Stimulated activated CD4-positive, alpha-beta T cell treated with anti-CD3 and anti-CD28 coated beads, Interleukin-4, amount 100 ng/mL, for 4 hours (primary cell): ENCODE measurements around the gene POLR2H.

ENCODE experiments used
- DNase-seq, 2 experiments: peaks; one replicate each; pipeline ENCODE4 v3.0.0-alpha.2; 2020

POLR2H gene

DNA sequence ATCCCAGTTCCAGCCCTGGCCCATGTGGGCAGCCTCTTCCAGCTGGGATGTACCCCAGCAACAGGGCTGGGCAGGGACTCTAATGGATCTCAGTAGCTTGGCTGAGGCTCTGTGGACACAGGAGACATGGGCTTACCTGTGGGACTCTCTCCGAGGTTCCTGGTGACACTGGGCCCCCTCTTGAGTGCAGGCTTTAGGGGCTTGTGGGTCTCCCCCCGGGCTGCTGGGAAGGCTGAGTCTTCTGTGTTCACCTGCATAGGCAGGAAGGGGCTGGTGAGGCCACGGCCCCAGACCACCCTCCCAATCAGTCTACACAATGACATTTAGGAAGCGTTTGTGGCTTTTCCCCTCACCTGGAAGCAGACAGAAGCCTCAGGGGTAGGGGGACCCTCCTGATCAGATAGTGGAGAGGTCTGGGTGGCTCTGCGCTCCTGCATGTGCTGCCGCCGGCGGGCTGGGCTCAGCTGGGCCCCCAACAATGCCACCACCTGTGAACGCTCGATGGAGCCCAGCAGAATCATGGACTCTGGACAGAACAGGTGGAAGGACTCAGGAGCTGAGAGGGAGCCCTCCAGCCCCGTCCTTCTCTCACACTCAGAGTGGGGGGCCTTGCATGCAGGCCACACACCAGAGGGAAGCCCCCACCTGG is 8.5 kb upstream of the POLR2H start:
- no peak for DNase-seq

DNA sequence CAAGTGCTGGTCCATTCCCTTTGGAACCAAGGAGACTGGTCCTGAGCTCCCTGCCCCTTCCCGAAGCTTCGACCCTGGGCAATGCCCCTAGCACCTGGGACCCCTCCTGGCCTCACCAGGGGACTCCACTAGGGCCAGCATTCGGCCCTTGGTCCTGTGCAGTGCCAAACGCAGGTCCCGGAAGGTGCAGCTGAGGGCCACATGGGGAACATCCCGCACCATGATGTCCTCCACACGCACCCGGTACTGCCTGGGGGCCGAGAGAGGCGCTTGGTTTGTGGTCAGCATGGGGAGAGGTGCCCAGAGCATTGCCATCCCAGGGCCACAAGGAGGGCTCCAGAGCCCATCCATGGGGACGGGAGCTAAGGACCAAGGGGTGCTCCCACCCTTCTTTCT is 8.0 kb upstream of the POLR2H start:
- no peak for DNase-seq

DNA sequence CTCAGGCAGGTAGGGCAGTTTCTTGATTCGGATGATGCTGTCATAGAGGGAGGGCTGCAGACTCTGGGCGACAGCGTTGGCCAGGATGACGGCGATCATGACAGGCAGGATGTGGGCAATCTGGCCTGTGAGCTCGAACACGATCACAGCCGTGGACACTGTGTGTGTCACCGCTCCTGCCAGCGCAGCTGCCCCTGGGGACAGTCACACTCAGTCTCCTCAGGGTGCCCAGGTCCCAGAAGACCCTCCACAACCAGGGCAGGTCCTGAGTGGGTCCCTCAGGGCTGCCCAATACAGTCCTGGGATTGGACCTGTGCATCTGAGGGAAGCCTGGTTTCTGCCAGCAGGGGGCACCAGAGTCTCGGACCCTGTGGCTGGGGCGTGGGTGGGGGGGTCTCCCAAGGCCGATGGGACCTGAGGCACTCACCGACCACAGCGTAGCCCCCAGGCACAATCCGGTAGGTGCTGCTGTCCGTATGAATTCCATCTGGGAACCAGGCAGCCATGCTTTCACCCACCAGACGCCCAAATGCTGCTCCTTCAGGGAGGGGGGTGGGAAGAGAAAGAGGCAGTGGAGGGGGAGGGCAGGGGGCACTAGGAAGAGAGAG is 7.3 kb upstream of the POLR2H start:
- peak; percentile 48 to 67 for DNase-seq

DNA sequence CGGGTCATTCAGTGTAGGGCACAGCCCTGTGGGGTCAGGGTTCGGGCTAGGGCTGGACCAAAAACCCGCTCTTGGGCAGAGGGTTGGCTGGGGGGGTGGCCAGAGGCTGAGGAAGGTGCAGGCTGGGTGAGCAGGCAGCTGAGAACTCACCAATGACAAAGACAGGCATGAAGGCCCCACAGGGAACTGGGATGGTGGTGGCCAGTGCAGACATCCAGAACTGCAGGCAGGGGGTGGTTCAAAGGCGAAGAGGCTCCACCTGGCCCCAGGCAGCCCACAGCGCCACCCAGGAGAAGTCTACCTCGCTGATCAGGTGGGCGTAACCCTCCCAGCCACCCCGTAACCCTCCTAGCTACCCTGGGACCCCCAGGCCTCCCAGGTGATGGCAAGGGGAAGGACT is 6.8 kb upstream of the POLR2H start:
- no peak for DNase-seq

DNA sequence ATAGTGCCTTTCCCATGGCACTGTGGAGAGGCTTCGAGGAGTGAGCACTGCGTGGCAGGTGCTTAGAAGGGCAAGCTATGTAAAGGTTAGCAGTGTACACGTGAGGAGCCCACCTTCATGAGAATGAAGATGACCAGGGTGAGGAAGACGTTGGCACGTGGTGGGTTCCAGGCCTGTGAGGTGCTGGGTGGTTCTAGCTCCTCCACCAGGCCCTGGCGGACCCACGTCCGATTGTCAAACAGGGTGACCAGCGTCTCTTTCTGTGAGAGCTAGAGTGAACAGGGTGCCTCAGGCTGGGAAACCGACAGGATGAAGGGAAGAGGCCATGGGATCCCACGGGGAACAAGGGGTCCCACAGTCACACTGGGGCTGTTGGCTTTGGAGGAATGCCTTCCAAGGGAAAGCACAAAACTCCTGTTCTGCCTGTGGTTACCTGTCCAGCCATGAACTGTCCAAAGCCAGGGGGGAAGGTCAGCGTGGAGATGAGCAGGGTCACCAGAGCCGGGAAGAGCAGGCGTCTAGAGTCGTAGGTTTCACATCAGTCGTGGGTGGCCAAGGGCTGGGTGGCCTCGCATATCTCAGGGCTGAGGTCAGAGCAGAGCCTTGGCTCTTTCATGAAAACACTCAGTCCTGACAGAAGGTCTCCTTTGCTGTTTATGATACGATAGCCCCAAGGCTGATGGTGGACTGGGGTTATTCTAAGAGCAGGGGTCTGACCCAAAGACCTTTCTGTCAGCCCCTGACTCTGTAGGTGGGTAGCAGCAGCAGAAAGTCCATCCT is 6.1 kb upstream of the POLR2H start:
- no peak for DNase-seq

DNA sequence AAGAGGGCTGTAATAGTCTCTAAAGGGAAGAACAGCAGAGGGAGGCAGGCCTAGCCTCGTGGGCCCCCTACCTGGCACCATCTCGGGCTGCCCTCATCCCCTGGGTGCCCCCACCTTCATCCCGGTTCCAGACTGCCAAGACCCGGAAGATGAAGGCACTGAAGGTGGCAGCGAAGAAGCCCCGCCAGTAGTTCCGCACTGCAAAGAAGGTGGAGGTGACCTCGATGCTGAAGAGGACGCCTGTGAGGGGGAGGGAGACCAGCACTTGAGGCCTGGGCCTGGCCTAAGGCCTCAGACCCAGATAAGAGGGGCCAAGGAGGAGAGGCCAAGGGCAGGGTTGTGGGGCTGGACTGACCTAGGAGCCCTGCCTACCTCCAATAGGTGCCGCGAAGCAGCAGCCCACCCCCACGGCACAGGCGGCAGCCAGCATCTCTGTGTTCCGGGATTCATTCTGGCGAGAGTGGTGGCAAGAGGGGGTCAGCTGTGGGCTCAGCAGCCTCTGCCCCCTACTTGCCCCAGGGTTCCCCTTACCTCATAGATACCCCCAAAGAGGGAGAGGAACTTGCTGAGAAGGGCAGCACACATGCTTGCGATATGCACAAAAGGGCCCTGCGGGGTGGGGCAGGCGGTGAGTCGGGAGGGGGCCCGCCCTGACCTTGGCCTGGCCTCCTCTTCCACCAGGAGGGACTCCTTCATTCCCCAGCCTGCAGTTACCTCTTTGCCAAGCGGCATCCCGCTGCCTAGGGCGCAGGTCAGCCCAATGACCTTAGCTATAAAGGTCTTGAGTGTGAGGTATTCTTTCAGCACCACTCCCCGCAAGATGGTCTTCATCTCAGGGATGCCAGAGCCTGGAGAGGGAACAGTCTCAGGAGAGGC is 4.0 kb upstream of the POLR2H start:
- no peak for DNase-seq

DNA sequence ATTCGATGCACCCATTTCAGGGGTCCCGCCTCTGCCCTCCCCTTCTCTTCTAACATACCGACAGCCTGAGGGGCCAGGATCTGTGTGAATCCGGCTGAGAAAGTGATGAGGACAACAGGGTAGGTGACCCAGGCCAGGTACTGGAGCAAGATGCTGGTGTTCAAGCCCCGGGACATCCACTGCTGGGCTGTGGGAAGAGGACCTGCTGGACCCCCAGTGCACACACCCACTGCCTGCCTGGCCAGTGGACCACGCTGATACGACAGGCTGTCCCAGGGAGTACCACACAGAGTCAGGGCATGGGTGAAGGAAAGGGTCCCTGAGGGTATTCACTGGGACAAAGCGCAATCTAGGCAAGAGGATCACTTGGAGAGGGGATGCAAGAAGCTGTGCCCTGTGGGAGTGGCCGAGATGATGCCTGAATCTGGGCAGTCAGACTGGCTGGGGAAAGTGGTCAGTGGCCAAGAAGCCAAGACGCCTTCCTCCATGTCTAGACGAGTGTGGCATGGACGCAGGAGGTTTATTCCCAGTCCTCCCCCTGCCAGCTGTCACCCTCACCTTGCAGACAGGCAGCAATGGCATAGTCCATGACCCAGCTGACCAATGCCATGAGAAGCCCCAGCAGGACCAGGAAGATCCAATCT is 3.3 kb upstream of the POLR2H start:
- DNase-seq, result no peak

DNA sequence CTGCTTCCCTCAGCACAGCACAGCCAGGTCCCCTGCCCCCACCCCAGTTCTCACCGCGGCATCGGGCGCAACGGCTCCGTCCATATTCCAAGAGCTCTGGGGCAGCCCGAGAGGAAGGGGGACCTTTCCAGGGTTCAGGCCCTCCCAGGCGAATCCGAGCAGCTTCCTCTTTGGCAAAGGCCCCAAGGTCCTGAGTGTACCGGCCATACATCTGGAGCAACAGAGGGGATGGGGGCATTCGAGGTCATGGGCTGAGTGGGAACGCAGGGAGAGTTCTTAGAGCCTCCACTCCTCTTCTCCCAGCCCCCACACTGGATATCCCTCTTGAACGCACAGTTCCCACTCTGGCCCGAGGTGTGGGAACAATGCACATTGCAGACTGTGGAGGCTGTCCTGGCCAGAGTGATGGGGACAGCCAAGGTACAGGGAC is 2.6 kb upstream of the POLR2H start:
- no peak for DNase-seq

DNA sequence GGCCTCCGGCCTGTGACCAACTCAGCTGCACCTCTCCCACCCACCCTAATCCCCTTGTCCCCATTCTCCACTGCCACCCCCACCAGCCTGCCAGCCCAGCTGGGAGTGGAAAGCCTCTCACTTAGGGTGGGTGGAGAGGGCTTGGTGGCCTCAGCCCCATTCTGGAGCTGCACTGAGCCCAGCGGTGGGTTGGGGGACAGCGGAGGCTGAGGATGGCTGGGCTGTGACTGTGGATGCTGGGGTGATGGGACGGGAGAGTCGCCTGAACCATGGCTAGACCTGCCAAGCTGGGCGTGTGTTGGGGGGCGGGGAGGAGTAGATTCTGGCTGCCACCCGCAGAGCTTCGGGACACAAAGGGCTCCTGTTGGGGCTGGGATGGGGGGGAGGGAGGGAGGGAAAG is 1.9 kb upstream of the POLR2H start:
- no peak for DNase-seq

DNA sequence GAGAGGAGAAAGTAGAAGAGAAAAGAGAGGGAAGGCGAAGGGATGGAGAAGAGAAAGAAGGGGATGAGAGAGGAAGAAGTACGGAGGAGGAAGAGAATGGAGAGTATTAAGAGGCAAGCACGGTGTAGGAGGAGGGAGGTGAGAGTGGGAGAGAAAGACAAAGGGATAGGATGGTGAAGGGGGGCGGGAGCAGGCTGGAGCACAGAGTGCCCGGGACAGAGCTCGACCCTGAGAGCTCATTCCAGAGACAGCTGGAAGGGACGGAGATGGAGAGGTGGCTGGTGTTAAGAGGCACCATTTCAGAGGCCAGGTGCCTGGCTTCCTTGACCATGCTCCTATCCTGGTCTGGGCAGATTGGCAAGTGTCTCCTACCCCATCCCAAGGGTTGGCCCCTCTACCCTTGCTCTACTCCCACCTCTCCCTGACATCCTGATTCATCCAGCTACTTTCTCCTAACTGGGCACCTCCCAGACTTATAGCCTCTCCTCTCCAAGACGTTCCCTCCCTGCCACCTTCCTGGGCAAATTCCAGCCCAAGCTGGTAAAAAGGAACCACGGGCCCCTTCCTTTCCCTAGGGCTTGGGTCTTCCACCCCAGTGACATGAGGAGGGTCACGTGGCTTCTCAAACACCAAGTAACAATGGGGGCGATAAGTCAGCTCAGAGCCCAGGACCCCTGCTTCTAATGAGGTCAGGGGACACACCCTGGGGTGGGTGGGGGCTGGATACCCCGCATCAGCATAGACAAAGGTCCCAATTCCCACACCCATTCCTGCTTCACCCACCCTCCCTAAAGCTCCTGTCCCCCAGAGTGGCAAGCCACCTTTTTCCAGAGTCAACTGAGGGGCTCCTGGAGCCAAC is 1.2 kb upstream of the POLR2H start:
- no peak for DNase-seq

DNA sequence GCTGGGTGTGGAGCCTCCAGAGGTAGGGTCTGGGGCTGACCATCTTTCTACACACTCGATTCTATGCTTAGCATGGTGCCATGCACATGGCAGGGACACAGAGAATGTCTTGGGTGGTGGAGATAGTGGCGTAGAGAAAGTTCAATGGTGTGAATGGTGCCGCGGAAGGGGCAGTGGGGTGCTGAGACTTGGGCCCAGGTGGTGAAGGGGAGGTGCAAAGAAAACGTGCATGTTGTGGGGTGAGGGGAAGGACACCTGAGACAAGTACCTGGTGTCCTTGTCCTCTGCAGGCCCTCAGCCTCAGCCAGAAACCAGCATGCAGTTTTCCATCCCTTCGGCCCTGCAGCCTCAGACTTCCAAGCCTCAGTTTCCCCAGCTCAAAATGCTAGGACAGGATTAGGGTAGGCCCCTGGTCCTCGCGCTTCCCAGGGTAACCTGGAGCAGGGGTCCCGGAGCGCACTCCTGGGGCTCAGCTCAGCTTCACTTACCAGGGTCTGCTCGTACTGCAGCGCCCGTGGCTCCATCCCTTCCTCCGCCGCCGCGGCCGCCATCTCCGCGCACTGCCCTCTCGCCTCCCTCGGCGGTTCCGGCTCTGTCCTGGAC is 480 bp upstream of the POLR2H start:
- no peak for DNase-seq

DNA sequence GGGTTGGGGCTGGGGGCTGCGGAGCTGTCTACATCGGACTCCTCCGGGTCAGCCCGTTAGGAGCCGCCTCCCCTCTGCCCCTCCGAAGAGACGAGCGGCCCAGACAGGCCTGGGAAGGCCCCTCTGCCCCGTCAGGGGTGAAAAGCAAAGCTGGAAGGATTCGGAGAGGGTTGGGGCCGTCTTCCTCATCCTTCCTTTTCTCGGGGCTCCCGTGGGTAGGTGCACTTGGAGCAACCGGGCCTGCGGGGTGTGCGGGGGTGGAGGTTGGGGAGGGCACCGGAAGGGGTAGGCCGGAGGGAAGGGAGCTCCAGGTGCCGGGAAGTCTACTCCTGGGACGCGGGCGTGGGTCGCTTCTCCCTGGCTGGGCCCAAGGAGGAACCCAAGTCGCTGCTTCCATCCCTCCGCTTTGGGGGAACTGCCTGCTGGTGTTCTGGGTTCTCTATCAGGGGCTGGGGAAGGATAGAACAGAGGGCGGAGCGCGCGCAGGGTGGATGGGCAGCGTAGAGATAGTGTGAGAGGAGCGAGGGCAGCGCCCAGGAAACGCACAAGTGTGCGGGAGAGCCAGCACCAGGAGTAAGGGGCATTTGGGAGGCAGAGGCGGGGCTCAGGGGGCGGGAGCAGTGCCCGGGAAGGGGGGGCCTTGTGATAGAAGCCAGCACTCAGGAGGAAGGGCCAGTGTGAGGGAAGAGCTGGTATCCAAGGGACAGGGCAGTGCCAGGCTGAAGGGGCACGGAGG is 590 bp downstream of the POLR2H start:
- peak; percentile 30 to 52 for DNase-seq

DNA sequence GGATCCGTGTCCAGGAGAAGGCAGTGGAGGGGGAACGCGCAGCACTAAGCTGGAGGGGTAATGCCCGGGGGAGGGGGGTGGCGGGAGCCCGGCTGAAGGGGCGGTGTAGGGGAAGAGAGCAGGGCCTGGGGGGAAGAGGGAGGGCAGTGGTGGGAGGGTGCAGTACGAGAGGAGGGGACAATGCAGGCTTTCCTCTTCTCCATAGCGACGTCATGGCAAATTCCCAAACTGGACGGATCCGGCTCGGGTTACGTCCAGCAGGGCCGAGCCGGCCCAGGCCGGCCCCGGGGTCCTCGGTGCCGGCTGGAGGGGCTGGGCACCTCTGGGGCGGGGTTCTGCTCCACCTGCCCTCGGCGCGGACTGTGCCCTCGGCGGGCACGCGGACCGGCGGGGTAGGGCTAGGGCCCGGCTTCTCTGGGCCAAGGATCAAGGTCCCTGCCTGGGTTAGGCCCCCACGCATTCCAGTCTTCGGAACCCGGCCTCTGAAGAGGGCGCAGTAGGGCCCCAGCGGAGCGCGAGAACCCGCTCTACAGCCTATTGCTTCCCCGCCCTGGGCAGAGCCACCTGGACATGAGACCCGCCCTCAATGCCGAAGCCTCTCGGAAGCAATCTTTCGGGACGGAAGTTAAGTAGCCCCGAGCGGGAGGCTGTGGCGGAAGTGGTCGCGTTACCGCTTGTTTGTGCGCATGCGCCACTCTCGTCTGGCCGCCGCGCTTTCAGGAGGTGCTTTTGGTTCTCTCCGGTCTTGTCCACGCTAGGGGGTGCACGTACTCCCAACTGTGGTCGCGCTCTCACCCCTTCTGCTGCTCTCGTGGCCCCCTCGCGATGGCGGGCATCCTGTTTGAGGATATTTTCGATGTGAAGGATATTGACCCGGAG is 1.4 kb downstream of the POLR2H start:
- DNase-seq, result peak; percentile 89 to 93

DNA sequence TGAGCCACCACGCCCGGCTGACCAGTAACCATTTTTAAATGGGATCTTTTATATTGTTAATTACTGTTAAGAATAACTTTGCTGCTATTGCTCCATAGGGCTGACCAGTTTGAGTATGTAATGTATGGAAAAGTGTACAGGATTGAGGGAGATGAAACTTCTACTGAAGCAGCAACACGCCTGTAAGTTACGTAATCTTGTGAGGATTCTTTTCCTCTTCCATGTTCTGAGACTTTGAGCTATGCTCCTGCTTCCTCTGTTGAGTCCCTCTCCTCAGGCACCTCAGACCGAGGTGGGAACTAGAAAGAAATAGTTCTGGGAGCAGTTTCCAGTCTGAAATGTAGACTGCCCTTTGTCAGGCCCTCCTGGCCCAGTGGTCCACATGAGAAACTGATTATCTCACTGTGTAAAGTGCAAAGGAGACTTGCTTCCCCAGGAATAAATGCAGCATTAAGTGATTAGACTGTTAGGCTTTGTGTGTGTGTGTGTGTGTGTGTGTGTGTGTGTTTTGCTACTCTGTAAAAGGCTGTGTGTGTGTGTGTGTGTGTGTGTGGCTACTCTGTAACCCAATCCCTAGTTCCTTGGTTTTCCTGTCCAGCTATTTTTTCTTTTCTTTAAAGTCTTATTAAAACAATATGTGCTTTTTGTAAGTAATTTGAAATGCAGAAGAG is 5.2 kb downstream of the POLR2H start:
- DNase-seq, result no peak

DNA sequence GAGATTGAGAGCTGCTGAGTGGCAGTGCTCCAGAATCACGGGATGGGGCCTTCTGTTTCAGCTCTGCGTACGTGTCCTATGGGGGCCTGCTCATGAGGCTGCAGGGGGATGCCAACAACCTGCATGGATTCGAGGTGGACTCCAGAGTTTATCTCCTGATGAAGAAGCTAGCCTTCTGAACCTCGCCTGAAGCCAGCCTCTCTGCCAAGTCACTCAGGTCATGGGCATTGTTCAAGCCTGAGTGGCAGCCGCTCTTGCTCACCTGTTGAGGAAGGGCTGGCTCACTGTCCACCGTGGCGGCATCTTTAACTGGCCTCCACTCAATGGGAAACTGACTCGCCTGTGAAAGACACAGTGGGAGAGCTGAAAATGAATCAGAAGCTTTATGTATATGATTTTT is 6.6 kb downstream of the POLR2H start:
- no peak for DNase-seq

DNA sequence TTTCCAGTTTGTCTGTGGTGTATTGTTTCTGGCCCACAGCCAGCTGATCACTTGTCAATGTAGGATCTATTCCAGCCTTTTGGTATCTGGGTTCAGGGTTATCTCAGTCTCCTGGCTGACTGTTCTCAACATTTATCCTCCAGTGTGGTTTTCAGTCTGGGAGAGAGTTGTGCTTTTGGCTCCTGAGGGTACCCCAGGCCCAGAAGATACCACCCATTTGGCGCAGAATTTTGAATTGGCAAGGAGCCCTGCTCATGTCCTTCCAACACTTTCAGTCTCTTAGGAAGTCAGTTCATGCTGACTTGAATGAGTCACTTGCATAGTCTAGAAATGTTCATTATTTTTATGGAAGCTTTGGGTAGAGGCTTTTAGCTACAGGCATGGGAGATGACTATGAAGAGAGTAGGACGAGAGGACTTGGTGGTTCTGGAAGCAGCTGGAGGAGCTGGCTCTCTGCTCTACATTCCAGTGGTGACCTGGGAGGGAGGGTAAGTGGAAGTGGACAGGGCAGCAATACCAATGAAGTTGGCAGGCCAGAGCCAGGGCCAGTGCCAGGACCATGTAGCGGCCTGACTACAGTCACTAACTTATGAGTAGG is 7.2 kb downstream of the POLR2H start:
- DNase-seq, result no peak

DNA sequence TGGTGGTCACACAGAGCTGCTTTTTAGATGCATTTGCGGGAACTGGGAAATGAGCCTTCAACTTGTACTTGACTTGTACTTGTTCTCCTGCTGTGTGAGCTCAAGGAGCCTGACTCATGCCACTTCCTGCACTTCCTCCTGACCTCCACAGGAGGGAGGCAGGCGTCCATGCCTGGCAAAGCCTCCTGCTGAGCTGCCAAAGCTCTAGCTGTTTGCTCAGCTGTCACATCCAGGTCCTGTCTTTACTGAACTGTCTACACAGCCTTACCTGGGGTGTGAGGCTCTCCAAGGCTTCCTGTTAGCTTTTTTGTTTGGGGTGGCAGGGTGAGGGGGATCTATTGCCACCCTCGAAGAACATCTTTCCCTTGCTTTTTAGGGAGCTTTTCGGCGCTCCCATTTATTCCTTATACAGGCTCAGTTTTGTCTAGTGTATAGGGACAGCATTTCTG is 10.1 kb downstream of the POLR2H start:
- peak; percentile 45 to 59 for DNase-seq

DNA sequence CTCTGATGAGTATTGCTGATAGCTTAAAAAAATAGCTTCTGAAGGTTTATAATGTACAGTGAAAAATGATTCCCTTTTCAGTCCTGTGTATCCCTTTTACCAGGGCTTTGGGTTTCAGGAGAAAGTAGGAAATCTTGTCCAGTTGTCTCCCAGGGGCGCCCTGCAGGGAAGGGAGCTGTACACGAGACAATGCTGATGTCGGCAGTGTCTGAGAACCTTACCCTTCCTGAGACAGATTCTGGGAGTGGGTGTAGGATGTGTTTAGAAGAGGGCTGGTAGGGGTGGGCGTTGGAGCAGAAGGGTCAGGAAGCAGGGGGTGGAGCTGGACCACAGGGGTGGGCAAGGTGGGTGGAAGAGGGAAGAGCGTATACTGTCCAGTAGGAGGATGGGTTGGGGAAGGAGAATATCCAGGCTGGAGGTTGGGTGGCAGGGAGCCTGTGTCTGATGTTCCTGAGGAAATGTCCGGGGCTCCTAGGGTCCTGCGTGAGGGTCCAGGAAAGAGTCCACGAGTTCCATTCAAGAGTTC is 10.8 kb downstream of the POLR2H start:
- no peak for DNase-seq
